Peyer's patch (tissue), 4 donors: ENCODE measurements around the gene CCDC180. TPM values are rescaled to one million over a fixed set of nuclear protein-coding genes. Genes with fewer than 3 reads are reported as not detected.

ENCODE experiments used
- DNase-seq, 3 donors: peaks; one replicate each; pipeline ENCODE4 v3.0.0-alpha.2; 2017 to 2019
- H3K27ac ChIP-seq, 4 donors: fragments of 200-600 bp; sonication (generic); one replicate each; pipeline ENCODE4 v1.5.1; 2016 to 2019
- H3K27me3 ChIP-seq, 2 donors: fragments of 200-600 bp; sonication (generic); one replicate each; pipeline ENCODE4 v1.5.1; 2019
- H3K36me3 ChIP-seq, 3 donors: fragments of 200-600 bp; sonication (generic); one replicate each; pipeline ENCODE4 v1.5.1; 2016 to 2019
- H3K4me1 ChIP-seq, 4 donors: fragments of 200-600 bp; sonication (generic); one replicate each; pipeline ENCODE4 v1.5.1; 2016 to 2019
- H3K4me3 ChIP-seq, 4 donors: fragments of 200-600 bp; sonication (generic); 1 replicate in 3 of 4; 2 replicates in 1 of 4; pipeline ENCODE4 v1.5.1; 2016 to 2019; ENCODE audit warnings: mild to moderate bottlenecking in 1 of 4
- H3K9me3 ChIP-seq, 4 donors: fragments of 200-600 bp; sonication (generic); one replicate each; pipeline ENCODE4 v1.5.1; 2016 to 2019; ENCODE audit warnings: mild to moderate bottlenecking in 1 of 4
- POLR2A ChIP-seq, 2 donors: fragments of 450-650 bp; IDR thresholded peaks; one replicate each; pipeline ENCODE4 v1.5.1; 2017; ENCODE audit warnings: antibody characterized with exemption in 2 of 2, mild to moderate bottlenecking in 2 of 2, moderate library complexity in 2 of 2
- total RNA-seq, 4 donors: library from RNA; depleted of rRNA; stranded (reverse); fragments of >200 nt; gene quantifications; one replicate each; pipeline ENCODE4 v1.1.0, GENCODE V29; 2016
- TF ChIP-seq, protein P1 (sequence below), 6 experiments: fragments of 450-650 bp in 4 of 6; fragments of 200-600 bp in 2 of 6; sonication (generic) in 1 of 6; IDR thresholded peaks; one replicate each; pipeline ENCODE4 v1.5.1; 2017 to 2019; ENCODE audit warnings: antibody characterized with exemption in 6 of 6, mild to moderate bottlenecking in 3 of 6, moderate library complexity in 1 of 6

The CCDC180 gene
- total RNA-seq, 4 donors from 2014 or later: 2.9 to 15.7 (median 8.4) TPM

DNA sequence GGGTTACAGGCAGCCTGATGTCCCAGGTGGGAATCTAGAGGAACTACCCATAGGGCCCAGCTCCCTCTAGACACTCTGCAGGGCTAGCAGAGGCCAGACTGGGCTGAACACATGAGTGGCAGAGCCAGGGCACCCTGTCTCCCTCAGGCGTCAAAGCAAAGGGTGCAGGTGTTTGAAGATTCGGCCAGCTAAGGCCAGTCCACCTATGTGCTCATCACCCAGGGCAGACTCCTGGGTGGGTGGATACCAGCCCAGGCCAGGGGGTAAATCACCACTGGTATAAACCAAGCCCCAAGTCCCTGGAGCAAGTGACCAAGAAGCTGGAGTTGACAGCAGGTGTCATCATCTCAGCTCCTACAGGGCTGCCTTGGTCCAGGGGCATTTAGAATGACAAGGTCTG, 3.4 kb downstream of the CCDC180 start:
- Histone ChIP-seq H3K36me3 (peaks cover 0 to 40% (median 0%) of the 10 kb centered on the region in 3 donors), H3K27ac (no peak overlapping the region), H3K27me3 (no peaks in the 10 kb centered on the region), H3K4me1 (peaks cover 0 to 7% (median 0%) of the 10 kb centered on the region in 4 donors), H3K9me3 (no peaks in the 10 kb centered on the region), H3K4me3 (no peak overlapping the region)
- DNase-seq: no peak
- TF ChIP-seq POLR2A (IDR thresholded peaks at IDR 0.05): no peak
- TF ChIP-seq, protein P1, sequence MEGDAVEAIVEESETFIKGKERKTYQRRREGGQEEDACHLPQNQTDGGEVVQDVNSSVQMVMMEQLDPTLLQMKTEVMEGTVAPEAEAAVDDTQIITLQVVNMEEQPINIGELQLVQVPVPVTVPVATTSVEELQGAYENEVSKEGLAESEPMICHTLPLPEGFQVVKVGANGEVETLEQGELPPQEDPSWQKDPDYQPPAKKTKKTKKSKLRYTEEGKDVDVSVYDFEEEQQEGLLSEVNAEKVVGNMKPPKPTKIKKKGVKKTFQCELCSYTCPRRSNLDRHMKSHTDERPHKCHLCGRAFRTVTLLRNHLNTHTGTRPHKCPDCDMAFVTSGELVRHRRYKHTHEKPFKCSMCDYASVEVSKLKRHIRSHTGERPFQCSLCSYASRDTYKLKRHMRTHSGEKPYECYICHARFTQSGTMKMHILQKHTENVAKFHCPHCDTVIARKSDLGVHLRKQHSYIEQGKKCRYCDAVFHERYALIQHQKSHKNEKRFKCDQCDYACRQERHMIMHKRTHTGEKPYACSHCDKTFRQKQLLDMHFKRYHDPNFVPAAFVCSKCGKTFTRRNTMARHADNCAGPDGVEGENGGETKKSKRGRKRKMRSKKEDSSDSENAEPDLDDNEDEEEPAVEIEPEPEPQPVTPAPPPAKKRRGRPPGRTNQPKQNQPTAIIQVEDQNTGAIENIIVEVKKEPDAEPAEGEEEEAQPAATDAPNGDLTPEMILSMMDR (IDR thresholded peaks at IDR 0.05): no peak

DNA sequence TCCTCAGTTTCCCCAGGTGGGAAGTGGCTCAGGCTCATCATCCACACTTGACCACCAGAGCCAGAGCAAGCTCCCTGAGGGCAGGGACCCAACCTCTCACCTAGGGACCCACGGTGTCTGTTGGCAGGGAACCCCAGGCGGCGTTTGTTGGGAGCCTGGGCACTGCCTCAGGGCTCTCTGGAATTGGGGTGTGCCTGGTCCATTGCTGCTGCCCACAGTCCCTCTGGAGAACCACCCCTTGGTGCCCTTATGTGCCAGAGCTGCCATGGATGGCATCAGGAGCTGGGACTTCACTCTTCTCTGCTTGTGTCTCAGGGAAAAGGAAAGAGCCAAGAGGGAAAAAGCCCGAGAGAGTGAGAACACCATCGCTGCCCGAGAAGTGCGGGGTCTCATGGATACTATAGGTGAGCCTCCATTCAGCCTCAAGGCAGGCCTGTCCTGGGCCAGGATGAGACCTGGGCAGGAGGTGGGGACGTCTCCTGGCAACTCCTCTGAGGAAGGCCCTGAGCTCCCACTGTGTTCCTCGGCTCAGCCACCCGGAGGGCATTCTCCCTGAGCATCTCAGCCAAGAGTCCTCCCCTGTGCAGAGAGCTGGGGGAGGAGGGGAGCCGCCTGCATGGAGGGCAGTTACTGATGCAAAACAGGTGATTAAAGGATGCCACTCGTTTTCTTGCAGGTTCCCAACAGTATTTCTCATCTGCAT, 4.5 kb downstream of the CCDC180 start:
- no peak for DNase-seq
- no peak overlapping the region for H3K4me3 ChIP-seq
- H3K27ac ChIP-seq: no peak overlapping the region
- no peak for TF ChIP-seq POLR2A (IDR thresholded peaks at IDR 0.05)
- TF ChIP-seq, protein P1 (IDR thresholded peaks at IDR 0.05): no peak
- no peaks in the 10 kb centered on the region for H3K27me3 ChIP-seq
- peaks cover 0 to 7% (median 0%) of the 10 kb centered on the region in 4 donors for H3K4me1 ChIP-seq
- peaks cover 0 to 43% (median 0%) of the 10 kb centered on the region in 3 donors for H3K36me3 ChIP-seq
- H3K9me3 ChIP-seq: no peaks in the 10 kb centered on the region

DNA sequence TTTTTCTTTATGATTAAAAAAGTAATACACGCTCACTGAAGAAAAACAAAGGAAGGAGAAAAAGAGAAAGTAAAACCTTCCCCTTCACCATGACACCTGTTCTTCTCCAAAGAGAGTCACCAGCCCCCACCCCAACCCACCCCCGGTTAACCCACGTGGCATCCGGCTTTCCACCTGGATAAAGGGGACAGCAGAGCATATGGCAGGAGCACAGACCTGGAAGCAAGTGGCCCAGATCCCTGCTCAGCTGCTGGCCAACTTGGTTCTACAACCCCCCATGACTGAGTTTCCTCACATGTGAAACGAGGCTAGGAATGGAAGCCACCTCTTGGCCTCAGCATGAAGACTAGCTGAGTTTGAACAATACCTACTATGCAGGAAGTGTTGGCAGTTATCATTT, 5.1 kb downstream of the CCDC180 start:
- Histone ChIP-seq H3K27ac (no peak overlapping the region), H3K36me3 (peaks cover 0 to 49% (median 0%) of the 10 kb centered on the region in 3 donors), H3K27me3 (no peaks in the 10 kb centered on the region), H3K4me1 (peaks cover 0 to 1% (median 0%) of the 10 kb centered on the region in 4 donors), H3K4me3 (no peak overlapping the region), H3K9me3 (no peaks in the 10 kb centered on the region)
- no peak for TF ChIP-seq POLR2A (IDR thresholded peaks at IDR 0.05)
- TF ChIP-seq, protein P1 (IDR thresholded peaks at IDR 0.05): no peak
- no peak for DNase-seq

DNA sequence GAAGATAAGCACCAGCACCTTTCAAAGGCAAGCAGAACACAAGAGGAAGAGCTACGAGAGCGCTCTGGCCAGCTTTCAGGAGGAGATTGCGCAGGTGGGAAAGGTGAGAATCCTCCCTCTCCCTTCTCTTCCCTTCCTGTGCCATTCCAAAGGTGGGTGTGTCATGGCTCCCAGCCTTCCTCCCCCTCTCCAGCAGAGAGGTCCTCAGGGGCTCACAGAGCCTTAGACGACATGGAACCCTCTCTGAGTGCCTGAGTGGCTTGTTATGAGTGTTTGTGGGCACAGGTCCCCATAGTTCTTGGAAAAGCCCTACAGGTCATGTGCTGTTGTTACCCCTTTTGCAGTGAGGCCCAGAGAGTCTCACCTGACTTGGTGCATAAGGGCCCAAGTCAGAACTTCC, 5.8 kb downstream of the CCDC180 start:
- H3K36me3 ChIP-seq: peaks cover 0 to 49% (median 0%) of the 10 kb centered on the region in 3 donors
- no peak overlapping the region for H3K4me3 ChIP-seq

DNA sequence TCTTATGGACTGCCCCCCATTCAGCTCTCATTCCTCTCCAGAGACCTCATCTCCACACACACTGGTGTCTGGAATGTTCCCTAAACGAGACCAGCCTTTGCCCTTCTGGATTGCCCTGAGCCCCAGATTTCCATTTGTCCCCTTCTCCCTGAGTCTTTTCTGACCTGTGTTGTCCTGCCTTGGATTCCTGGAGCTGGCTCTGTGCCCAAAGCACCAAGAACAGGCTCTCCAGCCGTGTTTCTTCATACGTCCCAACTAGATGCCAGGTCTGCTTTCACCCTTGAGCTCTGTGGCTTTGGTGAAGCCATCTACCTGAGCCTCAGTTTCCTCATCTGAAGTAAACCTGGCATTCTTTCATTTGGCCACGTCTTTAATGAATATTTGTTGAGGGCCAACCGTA, 6.3 kb downstream of the CCDC180 start:
- Histone ChIP-seq H3K36me3 (peaks cover 0 to 49% (median 0%) of the 10 kb centered on the region in 3 donors), H3K4me1 (no peaks in the 10 kb centered on the region), H3K4me3 (no peak overlapping the region), H3K27me3 (no peaks in the 10 kb centered on the region), H3K27ac (no peak overlapping the region), H3K9me3 (no peaks in the 10 kb centered on the region)
- DNase-seq: no peak
- TF ChIP-seq, protein P1 (IDR thresholded peaks at IDR 0.05): no peak
- no peak for TF ChIP-seq POLR2A (IDR thresholded peaks at IDR 0.05)

More for the DNA sequence above, 5.8 kb downstream of the CCDC180 start:
- H3K27me3 ChIP-seq: no peaks in the 10 kb centered on the region
- TF ChIP-seq POLR2A (IDR thresholded peaks at IDR 0.05): no peak
- TF ChIP-seq, protein P1 (IDR thresholded peaks at IDR 0.05): no peak
- no peak for DNase-seq
- no peaks in the 10 kb centered on the region for H3K4me1 ChIP-seq
- H3K27ac ChIP-seq: no peak overlapping the region
- no peaks in the 10 kb centered on the region for H3K9me3 ChIP-seq
